NCI-H146 treated with DMSO at 0.1 percent for 48 hours (cell line): Measurements from ENCODE around the gene IL20RA.

Experiments
- DNase-seq: peaks from one replicate; lab custom pipeline; 2025; ENCODE audit not compliant: unreplicated experiment; lab: John Stamatoyannopoulos, UW

Gene IL20RA

DNA sequence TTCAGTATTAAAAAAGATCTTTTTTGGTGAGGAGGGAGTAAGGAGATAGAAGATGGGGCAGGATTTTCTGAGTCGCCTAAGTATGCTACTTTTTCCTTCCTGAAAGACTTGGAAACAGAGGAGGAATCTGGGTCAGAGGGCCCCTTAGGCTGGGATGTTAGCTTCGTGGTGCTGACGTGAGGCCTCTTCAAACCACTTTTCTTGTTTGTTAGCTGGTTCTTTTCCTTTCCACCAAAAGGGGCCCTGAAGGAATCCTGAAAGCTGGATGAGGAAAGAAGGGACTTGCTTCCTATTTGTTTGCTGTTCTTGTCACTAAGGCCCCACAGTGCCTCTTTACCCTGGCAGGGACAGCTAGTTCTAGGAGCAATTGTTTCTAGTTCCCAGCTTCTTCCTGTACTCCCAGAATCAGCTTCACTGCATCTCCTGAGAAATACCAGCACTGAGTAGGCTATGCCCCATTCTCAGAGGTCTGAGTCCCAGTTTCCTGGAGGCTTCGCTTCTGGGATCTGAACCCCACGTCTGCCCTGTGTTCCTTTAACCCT is 2.2 kb upstream of the IL20RA start:
- DNase-seq, result no peak

DNA sequence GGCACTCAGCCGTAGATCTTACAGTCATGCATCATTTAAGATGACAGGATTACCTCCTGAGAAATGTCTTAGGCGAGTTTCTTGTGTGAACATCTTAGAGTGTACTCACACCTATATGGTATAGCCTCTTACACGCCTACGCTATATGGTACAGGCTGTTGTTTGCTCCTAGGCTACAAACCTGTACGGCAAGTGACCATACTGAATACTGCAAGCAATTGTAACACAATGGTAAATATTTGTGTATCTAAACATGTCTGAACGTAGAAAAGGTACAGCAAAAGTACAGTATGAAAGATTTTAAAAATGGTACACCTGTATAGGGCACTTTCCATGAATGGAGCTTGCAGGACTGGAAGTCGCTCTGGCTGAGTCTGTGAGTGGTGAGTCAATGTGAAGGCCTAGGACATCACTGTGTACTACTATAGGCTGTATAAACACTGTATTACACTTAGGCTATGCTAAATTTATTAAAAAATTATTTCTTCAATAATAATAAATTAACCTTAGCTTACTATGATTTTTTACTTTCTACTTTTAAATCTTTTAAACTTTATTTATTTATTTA is 541 bp upstream of the IL20RA start:
- DNase-seq, result peak; percentile 56

DNA sequence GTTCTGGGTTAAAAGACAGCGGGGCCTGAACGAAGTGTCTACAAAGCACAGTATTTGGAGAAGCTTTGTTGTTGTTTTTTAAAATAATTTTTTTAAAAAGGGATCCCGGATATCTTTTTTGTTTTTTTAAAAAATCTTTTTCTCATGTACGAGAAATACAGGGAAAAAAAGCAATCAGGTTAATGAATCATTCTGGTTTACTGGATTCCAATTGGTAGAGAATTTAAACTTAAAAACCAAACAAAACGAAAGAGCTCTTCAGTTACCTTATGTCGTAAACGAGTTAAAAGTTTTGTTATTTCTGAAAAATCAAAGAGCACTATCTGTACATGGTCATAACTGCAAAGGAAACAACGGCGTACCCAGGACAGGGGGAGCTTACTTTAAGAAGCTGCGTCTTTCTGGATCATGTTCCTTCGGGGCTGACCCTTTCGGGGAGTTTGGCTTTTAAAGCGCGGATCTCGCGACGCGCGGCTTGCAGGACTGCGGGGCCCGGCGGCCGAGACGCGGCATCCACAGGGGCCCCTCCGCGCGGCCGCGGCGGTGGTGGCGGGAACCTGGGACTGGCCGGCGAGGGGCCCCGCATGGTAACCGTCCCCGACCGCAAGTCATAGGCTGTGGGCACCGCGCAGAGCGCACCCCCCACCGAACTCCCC is 927 bp downstream of the IL20RA start:
- peak; percentile 47 for DNase-seq

DNA sequence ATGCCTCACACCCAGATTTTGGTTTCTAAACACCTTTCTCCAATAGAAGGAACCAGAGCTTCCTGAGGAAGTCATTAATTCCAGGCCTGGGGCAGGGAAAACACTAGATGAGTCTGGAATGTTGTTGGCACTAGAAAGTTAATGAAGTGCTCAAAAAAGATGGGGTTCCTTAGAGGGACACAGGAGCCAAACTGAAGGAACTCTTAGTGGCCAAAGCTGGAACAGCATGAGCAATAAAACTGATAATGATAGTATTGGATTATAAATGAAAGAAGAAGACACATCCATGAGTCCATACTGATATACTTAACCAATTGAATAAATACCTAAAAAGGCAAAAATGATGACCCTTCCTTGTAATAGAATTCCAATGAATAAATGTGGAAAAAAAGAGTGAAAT is 4.4 kb downstream of the IL20RA start:
- no peak for DNase-seq

DNA sequence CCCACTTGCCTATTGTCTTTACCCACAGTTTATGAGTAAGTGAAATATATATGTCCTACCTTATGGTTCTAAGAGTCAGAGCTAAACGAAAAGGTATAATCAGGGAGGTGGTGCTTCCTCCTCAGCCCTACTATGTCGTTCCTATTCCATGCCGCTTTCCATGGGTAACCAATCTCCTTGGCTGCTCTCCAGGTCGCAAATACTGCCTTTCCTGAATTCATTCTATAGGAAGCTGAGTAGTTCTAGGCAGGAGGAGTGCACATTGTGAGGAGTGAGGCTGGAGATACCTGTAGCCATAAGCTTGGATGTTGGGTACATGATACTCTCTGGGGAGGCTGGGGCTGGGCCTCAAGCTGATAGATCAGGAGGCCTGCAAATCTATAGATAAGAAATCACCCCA is 5.8 kb downstream of the IL20RA start:
- no peak for DNase-seq

DNA sequence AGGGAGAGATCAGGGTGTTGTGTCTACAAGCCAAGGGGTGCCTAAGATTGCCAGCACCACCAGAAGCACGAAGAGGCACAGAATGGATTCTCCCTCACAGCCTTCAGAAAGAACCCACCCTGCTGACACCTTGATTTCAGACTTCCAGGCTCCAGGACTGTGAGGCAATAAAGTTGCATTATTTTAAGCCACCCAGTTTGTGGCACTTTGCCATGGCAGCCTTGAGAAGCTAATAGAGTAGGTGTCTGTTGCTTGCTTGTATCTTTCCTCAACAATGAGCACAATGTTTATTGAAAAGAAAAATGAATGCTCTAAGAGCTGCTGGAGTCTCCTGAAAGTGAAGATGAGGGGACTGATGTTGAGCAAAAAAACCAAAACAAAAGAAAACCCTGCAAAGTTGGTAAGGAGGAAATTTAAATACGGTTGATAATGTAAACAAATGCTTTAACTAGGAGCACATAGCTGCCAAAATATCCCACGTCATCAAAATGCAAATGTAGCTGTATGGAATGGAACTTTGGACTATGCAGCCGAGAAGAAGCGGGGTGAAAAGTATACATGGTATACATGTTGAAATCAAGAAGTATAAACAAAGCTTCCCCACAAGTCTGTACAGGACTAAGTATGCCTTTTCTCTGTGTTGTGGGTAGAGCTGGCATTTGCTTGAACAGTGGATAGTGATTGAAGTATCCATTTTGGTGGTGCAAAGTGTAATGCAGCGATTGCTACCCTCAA is 8.0 kb downstream of the IL20RA start:
- no peak for DNase-seq

DNA sequence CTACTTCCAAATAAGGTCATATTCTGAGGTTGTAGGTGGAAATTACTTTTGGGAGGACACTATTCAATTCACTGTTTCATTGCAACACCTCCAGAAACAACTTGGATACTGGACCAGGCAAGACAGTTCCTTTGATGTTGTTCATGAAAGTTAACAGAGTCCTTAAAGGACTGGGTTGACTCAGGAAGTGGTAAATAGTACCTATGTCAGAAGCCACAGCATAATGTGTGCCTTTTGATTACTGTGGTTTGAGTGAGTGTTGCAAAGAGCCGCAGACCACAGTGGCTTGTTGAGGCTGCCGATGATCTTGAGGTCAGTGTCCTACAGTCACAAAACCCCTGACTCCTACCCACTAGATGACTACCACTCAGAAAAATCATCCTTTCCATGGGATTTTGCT is 10.9 kb downstream of the IL20RA start:
- DNase-seq, result no peak

DNA sequence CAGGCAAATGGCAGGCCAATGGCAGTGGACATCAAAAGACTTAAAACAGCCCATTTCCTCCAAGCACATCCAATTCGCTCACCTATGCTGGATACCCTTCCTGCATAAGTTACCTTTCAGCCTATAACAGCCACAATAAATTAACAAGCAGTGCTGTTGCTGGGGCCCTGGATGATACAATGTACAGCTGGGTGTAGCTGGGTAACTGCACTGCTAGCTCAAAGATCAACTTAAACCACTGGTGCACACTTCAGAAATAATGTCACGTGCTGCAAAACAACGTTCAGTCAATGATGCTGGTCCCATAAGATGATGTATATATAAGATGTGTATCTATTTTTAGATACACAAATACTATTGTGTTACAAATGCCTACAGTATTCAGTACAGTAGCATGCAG is 13.6 kb downstream of the IL20RA start:
- no peak for DNase-seq

DNA sequence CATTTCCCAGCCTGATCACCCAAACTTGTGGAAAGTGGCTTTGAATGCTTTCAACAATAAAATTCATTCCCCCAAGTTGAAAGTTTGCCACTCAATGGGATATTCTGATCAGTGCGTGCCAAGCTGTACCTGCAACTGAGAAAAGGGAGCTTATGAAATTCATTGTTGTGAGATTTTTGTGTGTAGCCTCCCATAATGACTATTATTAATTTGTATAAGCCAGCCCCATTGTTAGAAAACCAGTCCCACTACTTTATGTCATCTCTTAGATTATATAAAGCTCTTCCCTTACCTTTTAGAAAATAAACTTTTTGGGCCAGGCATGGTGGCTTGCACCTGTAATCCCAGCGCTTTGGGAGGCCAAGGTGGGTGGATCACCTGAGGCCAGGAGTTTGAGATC is 15.9 kb downstream of the IL20RA start:
- no peak for DNase-seq

DNA sequence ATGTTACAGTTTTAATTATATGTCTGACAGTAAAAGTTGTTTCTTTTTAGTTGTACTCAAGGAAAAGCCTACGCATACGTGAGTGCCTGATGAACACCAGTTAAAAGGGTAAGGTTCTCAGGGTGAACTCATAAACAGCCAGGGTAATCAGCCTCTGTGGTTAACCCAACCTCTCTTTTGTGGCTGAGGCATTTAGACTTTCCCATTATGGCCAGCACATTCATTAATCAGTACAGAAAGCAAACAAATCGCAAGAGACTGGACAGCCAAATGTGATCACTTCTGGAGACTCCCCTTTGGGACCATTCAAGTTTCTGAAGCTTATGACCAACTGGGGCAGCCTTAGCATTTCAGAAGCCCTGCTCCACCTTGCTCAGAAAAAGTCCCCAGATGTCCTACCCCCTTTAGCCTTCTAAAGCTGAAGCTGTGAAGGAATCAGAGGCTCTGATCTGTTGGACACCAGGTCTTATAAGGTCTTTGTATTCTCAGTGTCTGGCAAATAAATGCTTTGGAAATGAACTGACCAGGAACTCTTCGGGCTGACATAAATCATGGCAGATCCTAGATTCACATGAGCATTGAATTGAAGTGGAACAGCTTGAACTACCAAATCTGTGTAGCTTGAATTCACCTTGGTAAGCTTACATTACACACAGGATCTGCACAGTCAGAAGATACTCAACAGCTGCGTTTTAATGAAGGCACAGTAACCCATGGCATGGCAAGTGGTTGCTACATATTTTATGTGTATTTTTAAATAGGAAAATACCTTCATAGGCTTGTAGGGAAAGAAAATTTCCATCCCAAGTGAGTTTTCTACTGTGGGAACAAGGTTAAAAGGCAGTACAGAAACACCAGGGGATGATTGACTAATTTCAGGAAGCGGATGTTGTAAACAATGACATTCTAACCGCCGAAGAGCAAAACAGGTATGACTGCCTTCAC is 18.7 kb downstream of the IL20RA start:
- DNase-seq, result peak; percentile 51

DNA sequence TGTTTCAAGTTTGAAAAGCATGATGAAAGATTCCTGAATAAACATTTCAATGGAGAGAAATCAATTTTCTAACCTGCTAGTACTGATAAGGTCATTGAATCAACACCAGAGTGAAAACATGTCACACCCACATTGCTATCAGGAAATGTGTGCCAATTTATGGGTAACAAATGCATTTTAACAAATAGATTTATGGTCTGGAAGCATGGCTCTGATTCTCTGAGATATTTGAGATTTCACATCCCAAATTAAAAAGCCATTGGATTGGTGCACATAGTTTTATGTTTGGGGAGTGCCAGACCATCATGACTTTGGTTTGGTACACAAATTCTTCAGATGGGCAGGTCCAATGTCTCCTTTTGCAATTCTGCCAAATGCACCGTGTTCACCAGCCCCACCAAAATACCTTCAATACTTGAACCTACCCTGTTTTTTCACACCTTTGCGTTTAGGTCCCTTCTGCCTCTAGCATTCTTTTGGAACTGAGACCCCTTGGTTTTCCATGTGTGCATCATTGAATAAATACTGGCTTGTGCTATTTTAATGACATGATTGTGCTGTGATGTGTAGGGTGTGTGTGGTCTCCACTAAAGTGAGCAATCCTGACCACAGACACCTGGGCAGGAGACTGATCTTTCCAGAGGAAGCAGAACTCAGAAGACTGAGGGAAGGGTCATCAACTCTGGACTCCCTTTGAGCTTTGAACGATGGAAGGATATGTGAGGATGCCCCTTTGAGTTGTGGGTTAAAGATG is 20.4 kb downstream of the IL20RA start:
- DNase-seq, result peak; percentile 27

DNA sequence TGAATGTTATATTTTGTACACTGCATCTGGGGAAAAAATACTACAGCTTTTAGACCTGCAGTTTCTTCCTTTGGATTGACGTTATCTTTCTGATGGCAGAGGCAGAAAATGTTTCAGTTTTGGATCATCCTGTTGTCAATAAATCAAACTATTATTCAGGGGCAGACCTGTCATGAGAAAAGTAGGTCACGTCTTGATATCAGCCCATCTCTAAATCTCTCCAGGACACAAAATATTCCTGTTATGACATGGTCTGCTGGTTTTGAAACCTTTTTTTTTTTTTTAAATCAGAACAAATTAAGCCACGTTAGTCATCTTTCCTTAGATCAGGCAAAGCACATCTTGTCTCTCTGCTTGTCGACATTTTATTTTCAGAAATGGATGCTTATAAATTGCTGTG is 24.0 kb downstream of the IL20RA start:
- no peak for DNase-seq

DNA sequence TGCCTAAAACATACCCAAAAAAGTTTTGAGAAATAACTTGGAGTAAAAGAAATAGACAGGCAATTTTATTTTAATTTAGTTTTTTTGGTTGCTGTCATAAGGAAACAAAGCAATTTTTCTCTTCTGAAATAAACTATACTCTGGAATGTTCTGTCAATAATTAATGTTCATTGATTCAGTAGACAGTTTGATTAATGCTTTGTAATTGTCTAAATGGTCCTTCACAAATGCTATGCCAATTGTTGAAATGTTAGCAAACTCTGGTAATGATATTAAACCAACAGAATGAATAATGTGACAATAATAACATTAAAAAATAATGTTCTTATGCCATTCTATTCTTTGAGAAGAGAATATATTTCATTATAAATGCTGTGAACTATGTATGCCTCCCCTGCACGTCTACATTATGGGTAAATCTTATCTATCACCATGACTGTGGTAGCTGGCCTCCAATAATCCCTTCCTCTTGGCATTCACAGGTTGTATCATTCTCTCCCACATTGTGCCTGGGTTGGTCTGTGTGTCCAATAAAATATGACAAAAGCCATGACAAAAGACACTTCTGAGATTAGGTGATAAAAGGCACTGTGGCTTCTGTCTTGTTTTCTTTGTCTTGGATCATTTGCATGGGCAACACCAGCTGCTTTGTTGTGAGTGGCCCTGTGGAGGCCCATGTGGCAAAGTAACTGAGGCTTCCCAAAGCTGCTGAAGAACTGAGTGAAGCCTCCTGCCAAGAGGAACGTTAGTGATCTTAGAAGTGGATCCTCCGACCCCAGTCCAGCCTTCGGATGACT is 25.1 kb downstream of the IL20RA start:
- no peak for DNase-seq

DNA sequence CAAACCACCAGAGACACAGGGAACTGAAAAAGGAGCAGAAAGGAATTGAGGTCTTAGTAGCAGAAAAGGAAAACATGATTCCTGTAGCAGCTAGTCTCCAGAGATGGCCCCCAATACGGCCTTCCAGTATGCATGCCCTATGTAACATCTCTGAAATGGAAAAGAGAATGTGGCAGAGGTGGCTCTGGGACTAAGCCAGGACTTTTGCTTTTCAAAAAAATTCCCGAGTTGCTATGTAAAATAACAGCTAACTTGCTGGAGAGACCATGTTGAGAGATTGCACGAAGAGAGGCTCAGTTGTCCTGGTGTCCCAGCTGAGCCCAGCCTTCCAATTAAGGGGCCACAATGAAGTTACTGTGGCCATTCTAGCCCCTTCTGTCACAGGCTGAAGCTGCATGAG is 27.7 kb downstream of the IL20RA start:
- DNase-seq, result no peak

DNA sequence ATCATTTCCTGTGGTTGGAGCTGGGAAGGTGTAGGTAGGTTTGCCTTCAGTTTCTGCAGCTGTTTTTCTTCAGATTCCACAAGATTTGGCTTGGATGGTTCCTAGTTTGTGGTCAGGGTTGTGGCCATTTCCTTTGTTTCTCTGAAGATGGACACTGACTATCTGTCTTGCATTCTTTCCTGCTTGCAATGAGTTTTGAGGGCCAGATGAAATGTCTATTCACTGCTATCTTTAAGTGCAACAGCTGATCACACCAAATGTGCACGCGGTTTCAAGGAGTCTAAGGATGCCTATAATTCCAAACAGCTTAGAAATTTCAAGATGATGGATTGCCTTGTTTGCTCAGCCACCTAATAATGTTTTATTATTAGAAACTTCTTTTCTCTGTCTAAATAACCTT is 28.4 kb downstream of the IL20RA start:
- DNase-seq, result no peak

DNA sequence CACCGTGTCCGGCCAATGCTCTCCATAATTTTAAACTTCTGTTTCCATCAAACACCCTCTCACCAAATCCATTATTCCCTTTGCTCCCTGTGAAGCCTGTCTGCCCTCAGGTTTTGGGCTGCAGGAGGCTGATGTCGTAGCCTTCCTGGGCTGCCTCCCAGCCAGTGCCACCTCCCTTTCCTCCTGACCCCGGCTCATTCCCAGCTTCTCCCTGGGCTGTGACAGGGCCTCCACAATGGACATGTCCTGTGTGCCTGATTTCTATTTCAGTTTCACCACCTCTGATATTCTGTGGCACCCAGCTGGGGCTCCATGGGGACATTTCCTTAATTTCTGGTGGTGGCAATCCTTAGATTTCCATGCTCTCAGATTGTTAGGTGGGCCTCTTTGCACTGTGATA is 28.8 kb downstream of the IL20RA start:
- DNase-seq, result no peak

DNA sequence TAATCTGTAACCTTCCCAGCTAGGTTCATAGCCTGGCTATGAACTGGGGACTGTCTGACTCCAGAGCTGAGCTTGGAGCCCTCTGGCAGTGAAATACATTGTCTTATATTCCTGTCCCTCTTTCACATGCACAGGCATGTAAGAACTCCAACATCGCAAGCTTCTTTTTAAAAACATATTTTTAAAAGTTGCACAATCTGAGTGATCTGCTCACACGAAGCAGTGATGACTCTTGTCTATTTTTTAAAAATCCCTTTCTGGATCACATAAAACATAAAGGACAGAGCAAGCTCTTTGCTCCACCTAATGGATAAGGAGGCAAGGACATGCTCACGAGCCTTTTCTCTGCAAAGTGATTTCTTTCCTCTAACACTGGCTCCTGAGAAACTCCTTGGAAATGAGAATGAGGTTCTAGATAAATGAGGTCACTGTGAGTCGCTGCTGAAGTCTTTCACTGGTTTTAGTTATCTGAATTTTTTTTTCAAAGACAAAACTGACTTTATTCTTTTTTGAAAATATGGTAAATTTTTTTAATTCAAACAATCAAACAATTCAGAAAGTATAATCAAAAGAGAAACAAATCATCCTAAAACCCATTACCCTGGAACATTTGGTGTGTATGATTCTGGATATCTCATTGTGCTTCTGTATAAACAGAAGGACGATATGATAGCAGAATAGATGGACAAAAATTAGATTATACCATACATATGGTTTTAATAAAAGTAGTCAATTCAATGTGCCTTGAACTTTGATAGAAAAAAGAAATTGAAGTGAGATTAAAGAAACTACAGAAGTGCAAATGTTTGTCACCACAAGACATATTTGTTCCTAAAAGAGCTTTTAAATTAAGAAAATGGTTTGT is 30.8 kb downstream of the IL20RA start:
- peak; percentile 78 for DNase-seq

DNA sequence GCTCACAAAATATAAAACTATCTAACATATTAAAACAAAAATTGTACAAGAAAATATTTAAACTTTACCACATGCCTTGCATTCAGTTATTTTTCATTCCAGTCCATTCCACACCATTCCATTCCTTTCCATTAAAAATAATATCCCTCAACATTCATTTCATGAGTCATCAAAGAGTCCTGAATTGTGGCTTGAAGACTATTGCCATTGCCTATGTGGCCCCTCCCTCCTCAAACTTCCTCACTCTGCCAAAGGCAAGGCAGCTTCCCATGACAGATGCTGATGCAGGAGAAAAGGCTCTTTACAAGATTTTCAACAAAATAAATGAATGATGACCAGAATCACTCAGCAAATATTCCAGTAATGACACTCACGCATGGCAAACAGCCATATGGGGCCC is 31.7 kb downstream of the IL20RA start:
- DNase-seq, result no peak

DNA sequence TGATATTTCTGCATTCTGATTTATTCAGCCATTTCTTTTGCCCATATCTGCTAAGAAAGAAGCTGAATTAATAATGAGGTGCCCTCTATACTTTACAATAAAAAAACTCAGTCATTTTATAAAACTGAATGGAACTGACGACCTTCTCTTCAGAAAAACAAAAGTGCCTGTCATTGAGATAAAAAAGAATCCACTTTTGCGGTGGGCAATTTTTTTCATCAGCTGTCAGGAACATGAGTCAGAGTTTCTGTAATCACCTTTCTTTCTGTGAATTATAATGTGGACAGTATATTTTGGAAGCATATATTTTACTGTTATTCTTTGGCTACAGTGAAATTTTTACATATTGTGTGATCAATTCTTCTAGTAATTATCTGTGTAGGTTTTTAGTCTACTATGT is 33.4 kb downstream of the IL20RA start:
- no peak for DNase-seq
